ENCODE results near the gene ZFR.
"Not testable (repeated sequence)": the region's sequence is repeated elsewhere in the genome, so short reads cannot be mapped to it uniquely, and the experiment has no call there.

ZFR gene

DNA sequence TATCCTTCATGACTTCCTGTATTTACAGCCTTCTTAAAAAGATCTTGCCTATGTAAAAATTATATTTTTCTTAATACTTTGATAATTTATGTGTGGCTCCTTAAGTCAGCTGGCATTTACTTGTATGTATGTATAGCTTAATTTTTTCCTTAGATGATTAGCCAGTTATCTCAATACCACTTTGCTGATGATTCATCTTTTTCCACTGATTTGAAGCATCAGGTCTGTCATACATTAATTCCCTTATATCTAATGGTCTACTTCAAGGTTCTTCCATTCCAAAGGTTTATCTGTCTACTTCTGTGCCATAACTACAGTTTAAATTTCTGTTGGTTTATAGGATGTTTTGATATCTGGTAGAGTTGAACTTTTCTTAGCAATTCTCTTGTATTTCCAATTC is 86.9 kb downstream of the ZFR start:
- DNase-seq = no peak

DNA sequence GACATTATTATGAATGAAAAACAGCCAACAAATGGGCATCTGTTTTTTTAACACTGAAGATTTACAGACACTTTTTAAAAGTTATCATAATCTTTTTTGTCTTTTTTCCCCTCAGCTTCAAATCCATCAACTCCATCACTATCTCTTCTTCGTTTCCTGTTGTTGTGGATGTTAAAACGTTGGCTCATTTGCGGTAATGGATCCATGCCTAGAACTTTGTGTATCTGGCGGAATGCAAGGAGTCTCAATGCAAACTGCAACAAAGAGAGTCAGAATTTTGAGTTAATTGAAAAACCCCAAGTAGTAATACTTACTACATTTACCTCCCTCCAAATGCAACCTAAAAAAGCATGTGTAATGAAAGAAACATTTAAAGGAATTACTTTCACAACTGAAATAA is 88.9 kb downstream of the ZFR start:
- DNase-seq = no peak

DNA sequence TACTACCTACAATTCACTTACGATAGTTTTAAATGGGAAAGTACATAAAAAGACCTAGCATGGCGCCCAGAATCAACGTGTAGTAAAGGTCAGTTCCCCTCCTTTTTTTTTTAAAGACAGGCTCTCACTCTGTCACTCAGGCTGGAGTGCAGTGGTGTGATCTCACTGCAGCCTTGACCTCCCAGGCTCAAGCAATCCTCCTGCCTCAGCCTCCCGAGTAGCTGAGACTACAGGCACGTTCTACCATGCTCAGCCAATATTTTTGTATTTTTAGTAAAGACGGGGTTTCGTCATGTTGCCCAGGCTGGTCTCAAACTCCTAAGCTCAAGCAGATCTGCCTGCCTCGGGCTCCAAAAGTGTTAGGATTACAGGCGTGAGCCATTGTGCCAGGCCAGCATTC is 91.1 kb downstream of the ZFR start:
- no peak for DNase-seq

DNA sequence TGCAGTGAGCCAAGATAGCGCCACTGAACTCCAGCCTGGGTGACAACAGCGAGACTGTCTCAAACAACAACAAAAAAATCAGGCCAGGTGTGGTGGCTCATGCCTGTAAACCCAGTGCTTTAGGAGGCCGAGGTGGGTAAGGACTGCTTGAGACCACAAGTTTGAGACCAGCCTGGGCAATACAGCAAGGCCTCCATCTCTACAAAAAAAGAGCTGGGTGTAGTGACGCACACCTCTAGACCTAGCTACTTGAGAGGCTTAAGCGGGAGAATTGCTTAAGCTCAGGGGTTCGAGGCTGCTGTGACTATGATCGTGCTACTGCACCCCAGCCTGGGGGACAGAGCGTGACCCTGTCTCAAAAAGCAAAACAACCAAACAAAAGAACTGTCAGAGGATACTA is 91.9 kb downstream of the ZFR start:
- DNase-seq = no peak

DNA sequence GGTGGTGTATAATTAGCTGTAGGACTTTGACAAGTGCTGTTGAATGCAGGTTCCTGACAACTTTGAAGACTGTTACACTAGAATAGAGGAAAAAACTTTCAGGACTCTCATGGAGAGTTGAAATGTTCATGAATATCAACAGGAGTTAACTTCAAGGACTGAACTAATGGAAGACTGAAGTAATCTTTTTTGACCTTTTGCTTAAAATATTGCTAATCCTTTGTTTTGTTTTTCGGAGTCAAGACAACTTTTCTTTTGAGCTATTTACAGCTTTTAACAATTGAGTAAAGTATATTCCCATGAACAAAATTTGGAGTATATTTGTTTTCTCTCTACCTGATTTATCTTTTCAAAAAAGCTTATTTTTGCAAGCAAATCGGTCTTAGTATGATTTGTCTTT is 97.7 kb downstream of the ZFR start:
- DNase-seq = no peak

DNA sequence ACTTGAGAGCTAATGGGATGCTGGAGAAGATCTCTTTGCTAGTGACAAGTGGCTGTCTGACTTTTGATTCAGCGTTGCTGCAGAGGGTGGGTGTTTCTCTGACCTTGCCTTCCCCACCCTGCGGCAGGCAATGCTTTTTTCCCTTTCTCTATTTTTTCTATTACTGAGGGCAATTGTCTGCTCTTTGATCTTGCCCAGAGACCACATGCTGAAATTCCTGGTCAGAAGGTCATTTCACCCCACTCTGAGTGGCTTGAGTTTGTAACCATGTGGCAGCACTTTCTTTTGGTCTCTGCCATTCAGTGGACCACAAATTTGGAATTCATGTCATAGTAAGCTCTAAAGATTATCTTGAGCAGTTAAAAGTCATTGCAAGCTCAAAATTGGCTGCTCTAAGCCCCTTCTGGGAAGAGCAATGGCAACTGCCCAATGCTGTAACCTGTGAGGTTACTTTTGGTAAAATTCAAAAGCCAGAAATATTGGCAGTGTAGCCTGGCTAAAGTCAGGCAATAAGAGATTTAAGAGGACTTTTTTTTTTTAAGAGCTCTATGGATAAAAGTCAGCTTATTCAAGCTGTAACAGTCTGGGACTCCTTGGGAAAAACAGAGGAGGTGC is 101.4 kb downstream of the ZFR start:
- DNase-seq = no peak

DNA sequence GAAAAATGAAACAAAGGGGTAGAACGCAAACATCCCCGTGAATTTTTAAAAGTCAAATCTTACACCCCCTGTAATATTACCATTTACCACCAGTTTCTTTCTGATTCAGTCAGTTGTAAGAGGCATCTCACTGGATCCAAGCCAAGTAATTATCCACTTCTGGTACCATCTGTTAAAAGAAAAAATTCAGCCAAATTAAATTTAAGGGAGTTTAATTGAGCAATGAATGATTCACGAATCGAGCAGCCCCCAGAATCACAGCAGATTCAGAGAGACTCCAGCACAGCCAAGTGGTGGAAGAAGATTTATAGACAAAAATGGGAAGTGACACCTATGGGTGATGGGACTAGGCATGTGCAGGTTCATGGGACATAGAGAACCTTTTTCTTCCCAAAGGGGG is 101.9 kb downstream of the ZFR start:
- no peak for DNase-seq

DNA sequence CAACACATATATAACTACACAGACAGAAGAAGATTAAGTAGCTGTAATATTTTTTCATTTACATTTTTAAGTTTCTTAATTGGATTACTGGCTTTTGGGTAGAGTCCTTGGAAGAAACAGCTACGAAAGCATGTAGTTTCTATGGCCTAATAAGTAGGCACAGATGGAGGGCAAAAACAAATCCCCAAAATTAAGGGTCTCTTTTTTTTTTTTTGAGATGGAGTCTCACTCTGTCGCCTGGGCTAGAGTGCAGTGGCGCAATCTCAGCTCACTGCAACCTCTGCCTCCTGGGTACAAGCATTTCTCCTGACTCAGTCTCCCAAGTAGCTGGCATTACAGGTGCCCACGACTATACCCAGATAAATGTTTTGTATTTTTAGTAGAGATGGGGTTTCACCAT is 104.7 kb downstream of the ZFR start:
- no peak for DNase-seq

DNA sequence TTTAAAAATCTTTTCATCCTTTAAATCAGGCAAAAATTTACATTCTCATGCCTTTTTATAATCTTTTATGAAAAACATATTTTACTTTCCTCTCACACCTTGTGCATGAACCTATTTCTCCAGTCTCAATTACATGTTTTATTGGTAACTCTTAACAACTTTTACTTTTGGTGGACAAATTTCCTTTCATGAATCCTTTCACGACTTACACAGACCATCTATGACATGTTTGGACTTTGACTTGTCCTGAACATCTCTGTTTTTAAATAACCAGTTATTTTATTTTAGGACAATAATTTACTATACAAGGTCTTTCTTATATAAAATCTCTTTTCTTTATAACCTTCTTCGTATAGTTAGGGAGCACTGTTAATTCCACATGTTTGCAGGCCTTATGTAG is 105.3 kb downstream of the ZFR start:
- no peak for DNase-seq

DNA sequence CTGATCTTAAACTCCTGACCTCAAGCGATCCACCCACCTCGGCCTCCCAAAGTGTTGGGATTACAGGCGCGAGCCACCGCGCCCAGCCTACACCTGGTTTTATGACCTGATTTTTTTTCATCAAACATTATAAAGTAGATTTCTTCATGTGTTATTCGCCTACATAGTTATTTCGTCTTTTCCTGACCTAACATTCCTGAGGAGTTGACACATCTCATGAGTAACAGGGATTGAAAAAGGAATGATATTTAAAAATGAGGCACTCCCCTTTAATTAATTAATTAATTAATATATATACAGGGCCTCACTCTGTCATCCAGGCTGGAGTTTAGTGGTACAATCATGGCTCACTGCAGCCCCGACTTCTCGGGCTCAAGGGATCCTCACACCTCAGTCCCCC is 111.6 kb downstream of the ZFR start:
- no peak for DNase-seq

DNA sequence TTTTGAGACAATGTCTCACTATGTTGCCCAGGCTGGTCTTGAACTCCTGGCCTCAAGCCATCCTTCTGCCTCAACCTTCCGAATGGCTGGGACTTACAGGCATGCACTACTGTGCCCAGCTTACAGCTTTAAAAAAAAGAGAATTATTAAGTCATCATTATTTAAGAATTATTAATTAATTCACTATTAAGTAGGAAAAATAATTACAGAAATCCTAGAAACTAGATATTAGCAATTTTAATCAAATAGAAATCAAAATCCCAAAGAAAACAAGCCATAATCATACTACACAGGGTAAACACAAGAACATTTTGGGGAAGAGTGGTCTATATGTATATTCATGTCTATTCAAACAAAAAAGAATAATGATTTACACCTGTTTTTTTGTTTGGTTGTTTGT is 112.2 kb downstream of the ZFR start:
- no peak for DNase-seq

DNA sequence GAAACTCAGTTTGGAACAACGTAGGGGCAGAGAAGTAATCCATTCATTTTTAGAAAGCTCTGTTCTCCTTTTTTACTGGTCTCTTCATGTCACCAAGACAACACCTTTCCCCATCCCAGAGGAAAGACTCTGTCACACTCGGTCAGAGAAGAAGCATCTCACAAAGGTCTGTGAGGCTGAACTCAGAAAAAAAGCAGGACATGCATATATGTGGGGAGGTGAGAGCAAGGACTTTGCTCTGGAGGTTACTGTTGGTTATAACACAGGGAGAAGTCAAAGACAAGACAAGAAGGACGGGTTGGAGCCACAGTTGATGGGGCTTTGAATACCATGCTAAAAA is 112.6 kb downstream of the ZFR start:
- DNase-seq = no peak

DNA sequence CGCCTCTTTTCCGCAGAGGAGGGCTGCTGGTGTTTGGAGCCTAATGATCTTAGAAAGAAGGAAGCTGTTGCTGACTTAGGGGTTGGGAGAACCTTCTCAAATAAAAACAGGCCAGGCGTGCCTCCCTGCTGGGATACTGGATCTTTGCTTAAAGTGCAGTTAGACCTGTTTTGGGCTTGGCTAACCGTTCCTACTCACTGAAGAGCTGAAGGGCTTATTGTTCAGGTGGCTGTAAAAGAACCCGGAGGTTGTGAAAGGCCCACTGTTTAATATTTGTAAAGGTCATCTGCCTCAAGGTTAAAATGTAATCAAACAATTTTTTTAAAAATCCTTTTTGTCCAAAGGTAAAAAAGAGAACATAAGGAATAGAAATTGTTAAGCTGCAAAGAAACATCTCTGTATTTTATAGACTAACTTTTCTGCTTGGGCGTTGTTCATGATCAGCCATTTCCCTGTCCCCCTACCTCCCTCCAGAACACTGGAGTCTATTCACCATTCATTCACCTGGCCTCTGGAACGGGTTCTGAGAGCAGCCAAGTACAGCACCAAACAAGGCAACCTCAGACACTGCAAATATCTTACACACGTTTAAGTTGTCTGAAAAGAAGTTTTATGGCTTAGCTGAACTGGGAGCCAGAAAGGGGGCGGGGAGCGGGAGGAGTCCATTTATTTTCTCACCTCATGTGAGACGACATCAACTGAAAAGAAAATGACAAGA is 113.2 kb downstream of the ZFR start:
- DNase-seq = no peak

DNA sequence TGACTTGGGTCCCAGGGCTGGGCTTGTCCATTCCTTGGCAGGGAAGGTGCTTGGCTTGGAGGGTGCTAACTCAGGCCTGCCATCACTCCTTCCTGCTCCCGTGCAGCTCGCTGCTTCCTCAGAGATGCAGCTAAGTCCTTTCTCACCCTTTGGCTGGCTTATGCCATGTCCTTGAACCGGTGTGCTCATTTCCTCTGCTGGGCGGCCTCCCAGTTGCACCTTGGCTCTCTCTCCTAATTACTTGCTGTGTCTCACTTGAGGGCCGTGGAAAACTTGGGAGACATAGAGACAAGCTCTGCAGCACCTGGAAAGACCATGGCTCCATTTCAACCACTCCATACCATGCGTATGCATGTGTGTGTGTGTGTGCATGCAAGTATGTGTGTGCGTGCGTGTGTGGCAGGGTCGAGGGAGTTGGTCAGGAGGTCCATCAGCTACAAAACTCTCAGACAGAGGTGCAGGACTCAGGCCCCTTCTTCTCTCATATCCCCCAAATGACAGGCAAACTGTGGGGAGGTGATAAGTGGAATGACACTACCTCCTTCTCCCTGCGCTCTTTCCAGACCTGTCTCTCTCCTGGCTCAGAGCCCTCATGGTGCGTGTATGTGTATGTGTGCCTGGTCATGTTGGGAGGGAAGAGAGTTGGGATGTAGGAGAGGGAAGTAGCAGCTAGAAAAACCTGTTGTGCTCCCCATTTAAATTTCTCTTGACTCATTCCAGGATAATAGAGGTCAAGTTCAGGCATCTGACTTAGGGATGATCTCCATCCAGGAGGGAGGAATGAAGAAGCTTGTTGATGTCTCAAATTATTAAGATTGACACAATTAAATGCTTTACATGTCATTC is 114.2 kb downstream of the ZFR start:
- DNase-seq = no peak

DNA sequence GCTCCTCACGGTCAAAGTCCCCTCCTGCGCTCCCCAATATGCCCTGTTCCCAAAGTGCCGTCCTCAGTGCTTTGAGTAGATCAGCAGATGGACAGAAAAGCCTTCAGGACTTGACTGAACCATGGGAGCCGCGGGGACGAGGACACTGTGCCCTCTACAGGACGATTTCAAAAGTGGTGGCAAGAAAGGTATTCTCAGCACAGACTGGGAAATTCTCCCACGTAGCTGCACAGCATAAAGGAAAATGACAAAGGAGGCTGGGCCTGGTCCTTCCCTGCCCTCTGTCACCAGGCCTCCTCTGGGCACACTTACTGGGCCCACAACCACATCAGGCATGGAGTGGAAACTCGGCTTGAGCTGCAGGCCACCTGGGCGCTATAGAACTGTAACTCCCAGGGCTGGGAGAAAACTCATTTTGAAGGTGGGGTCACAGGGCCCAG is 115.1 kb downstream of the ZFR start:
- DNase-seq = peak; percentile 69 to 74

DNA sequence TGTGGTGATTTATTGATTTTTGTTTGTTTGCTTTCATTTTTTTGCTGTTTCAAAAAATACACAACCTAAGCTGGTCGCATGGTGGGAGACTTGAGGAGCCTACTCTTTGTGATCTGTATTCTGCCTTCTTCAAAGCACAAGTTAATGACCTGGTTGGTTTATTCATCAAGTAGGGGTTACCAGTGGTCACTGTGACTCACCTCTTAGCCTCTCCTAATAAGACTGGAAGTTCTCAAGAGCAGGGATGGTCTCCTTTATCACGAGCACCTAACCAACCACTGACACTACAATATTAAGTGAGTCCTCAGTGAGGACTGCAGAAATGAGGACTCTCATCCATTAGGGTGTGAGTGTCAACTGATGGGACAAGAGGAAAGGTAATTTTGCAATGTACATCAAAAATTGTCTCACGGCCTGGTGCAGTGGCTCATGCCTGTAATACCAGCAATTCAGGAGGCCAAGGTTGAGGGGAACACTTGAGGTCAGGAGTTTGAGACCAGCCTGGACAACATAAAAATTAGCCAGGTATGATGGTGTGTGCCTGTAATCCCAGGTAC is 118.2 kb downstream of the ZFR start:
- no peak for DNase-seq

DNA sequence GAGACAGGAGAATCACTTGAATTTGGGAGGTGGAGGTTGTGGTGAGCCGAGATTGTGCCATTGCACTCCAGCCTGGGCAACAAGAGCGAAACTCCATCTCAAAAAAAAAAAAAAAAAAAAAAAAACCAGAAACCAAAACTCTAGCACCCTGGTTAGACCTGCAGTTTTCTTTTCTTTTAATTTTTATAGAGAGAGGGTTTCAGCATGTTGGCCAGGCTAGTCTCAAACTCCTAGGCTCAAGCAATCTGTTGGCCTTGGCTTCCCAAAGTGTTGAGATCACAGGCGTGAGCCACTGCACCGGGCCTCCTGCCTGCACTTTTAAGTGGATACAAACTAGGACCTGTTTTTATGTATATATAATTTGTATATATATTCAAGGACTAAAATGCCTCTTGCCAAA is 118.9 kb downstream of the ZFR start:
- no peak for DNase-seq

DNA sequence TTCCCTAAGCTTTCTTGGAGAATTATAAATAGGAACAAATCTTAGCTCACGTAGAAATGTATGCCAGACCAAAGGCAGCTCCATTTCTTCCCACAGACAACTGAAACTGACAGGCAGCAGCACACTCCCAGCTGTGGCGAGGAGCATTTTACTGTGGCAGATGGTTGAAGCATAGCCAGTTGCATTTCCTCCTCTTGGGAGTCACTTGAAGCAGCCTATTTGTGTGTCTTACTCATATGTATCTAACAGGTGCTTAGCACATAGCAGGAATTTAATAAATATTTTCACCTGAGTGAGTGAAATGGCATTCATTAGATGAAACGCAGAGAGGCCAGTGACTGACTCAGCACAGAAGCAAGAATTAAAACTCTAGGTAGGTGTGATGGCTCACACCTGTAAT is 119.5 kb downstream of the ZFR start:
- no peak for DNase-seq

DNA sequence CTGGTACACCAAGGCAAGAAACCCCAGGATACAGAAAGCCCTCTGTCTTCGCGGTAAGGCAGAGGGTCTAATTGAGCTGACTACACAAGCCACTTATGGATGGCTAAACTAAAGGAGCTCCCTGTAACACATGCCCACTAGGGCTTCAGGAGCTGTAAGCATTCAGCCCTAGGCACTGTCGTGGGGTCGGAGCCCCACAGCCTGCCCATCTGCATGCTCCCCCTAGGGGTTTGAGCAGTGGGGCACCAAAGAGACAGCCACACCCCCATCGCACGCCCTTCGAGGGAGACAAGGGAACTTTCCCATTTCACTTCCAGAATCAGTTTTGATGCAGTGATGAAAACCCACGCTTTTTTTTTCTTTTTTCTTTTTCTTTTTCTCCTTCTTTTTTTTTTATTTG is 120.8 kb downstream of the ZFR start:
- DNase-seq = no peak

DNA sequence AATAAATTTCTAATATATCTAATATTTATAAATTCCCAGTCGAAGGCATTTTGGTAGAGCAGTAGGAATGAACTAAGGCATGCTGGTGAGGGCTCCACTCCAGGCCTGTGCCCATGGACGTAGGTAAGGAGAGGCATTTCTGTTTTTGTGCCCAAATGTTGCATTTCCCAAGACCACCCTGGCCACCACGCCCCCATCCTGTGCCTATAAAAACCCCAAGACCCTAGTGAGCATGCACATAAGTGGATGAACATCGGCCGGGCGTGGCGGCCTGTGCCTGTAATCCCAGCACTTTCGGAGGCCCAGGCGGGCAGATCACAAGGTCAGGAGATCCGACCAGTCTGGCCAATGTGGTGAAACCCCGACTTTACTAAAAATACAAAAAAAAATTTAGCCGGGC is 121.7 kb downstream of the ZFR start:
- DNase-seq = no peak

DNA sequence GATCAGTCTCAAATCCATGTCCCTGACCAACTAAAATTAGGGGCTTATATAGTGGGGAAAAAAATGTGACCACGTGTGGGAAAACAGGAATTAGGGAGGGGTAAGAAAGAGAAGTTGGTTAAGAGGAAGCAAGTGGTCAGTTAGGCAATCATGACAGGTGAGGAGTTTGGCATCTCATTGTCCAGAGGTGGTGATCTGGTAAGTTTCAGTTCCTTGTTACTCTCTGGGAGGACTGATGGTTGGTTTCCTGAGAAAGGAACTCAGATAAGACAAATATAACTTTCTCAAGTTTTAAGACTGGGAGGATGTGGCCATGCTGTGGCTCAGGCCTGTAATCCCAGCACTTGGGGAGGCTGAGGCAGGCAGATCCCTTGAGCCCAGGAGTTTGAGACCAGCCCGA is 122.8 kb downstream of the ZFR start:
- not testable (repeated sequence) for DNase-seq

DNA sequence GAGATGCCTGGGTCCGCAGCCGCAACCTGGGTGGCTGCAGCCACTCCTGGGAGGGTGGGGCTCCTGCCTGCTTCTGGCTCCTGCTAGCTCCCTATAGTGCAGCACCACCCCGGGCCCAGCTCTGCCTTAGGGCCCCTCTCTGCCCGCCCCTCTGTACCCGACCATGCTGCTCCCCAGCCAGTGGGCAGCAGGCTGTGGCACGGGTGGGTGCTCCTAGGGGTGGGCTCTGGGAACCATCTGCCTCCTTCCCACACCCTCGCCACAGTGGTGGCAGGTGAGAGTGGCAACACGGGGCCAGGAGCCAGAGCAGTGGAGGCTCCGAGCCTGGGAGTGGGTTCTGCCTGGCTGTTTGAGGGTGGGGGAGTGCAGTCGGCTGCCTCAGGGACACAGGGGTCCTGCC is 124.0 kb downstream of the ZFR start:
- no peak for DNase-seq

DNA sequence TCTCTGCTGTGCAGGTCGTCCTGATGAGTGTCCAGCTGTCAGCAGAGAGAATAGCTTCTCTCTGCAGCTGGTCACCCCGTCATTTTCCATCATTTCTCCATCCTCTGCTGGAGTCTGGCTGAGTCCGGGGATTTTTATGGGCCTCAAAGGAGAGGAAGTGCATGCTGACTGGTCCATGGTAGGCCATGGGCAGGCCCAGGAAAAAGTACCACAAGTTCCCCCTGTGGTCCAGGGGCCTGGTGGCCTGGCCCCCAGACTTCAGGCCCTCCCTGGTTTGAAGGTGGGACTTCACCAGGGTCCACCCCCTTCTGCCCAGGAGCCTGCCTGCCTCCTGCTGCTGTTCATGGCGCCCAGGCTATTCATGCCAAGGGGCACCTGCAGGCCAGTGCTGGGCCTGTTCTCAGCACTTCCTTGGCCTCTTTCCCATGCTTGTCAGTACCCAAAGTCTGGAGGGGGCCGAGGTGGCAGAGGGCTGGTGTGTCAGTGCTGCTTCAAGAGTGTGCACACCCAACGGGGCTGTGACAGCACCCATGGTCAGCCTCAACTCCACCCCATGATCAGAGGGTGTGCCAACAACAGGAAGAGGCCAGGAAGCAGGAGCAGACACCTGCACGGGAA is 124.5 kb downstream of the ZFR start:
- no peak for DNase-seq

DNA sequence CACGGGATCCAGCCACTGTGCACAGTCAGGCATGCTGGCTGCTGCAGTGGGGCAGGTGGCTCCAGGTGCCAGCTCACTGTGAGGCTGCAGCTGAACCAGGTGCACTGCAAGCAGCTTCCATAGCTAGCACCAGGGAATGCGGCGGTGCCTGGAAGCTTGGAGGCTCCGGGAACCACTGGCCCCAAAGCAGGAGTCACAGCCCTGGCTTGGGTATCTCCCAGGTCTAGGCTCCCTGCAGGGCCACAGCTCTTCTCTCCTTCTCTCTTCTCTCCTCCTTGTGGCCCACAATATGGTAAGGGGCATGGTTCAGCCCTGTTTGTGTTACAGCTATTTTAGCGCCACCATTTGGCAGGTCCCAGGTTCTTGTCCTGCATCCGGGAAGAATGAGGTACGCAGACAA is 125.1 kb downstream of the ZFR start:
- DNase-seq = no peak
